Esophagus squamous epithelium (tissue), 4 donors: Measurements from ENCODE around the gene LDB2.

Experiments
- POLR2A ChIP-seq, 4 donors: fragments of 450-650 bp; IDR thresholded peaks; one replicate each; pipeline ENCODE4 v1.6.1; 2017; ENCODE audit warnings: antibody characterized with exemption in 4 of 4, mild to moderate bottlenecking in 4 of 4, moderate library complexity in 3 of 4
- TF ChIP-seq, protein P1 (sequence below), 6 experiments: fragments of 450-650 bp in 4 of 6; fragments of 200-600 bp in 2 of 6; sonication (generic) in 2 of 6; IDR thresholded peaks; one replicate each; pipeline ENCODE4 v1.5.1; 2016 to 2019; ENCODE audit warnings: antibody characterized with exemption in 6 of 6, mild to moderate bottlenecking in 4 of 6, moderate library complexity in 4 of 6

DNA sequence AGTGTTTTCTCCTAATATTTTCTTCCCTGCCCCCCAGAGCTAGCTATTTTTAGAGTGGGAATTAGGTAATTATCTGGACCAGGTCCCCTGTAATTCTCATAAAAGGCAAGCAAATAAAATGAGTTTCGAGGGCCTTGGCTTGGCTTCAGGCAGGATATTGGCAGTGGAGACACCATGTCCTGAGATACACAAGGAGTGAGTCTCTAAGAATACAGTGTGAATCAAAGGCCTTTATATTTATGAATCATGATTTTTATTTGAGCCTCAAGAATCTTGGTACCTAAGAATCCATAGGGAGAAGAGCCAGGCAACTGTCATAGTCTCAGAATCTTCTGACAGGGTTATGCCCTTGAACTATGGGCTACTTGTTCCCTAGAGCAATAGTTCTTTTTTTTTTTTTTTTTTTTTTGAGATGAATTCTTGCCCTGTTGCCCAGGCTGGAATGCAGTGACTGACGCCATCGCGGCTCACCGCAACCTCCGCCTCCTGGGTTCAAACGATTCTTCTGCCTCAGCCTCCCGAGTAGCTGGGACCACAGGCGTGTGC lies 205.4 kb downstream of the LDB2 start:
- TF ChIP-seq, protein P1, sequence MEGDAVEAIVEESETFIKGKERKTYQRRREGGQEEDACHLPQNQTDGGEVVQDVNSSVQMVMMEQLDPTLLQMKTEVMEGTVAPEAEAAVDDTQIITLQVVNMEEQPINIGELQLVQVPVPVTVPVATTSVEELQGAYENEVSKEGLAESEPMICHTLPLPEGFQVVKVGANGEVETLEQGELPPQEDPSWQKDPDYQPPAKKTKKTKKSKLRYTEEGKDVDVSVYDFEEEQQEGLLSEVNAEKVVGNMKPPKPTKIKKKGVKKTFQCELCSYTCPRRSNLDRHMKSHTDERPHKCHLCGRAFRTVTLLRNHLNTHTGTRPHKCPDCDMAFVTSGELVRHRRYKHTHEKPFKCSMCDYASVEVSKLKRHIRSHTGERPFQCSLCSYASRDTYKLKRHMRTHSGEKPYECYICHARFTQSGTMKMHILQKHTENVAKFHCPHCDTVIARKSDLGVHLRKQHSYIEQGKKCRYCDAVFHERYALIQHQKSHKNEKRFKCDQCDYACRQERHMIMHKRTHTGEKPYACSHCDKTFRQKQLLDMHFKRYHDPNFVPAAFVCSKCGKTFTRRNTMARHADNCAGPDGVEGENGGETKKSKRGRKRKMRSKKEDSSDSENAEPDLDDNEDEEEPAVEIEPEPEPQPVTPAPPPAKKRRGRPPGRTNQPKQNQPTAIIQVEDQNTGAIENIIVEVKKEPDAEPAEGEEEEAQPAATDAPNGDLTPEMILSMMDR (IDR thresholded peaks at IDR 0.05) = no peak
- no peak for TF ChIP-seq POLR2A (IDR thresholded peaks at IDR 0.05)
